Stimulated activated naive B cell treated with anti-CD40 and anti-IgM and Interleukin-4, amounts not matched to agents 10 μg/mL and 1 μg/mL and 100 μg/mL, for 72 hours (primary cell): ENCODE measurements around the gene HEMK1.
A peak's percentile ranks its signal among the peaks of the same experiment; 100 is the strongest.

Experiments
- ATAC-seq, 2 donors: fragments of 150-1000 bp; cut with Tn5 transposase; replicated peaks; 2 replicates each; pipeline ENCODE4 v1.10.0; 2021; ENCODE audit warnings: moderate library complexity in 1 of 2
- DNase-seq: peaks from one replicate; pipeline ENCODE4 v3.0.0; 2021
- H3K27ac Mint-ChIP-seq: one replicate; pipeline ENCODE4 v1.8.0; 2022; ENCODE audit warnings: mild to moderate bottlenecking, mixed read lengths
- H3K27me3 Mint-ChIP-seq, 2 donors: one replicate each; pipeline ENCODE4 v1.8.0; 2022; ENCODE audit warnings: mixed read lengths in 2 of 2
- H3K36me3 Mint-ChIP-seq, 2 donors: one replicate each; pipeline ENCODE4 v1.8.0; 2022; ENCODE audit warnings: mixed read lengths in 2 of 2, mild to moderate bottlenecking in 1 of 2
- H3K4me1 Mint-ChIP-seq, 2 donors: one replicate each; pipeline ENCODE4 v1.8.0; 2022; ENCODE audit warnings: mixed read lengths in 2 of 2, mild to moderate bottlenecking in 1 of 2
- H3K4me3 Mint-ChIP-seq, 2 donors: one replicate each; pipeline ENCODE4 v1.8.0; 2022; ENCODE audit warnings: mild to moderate bottlenecking in 2 of 2, mixed read lengths in 2 of 2, moderate library complexity in 1 of 2
- H3K9me3 Mint-ChIP-seq, 2 donors: one replicate each; pipeline ENCODE4 v1.8.0; 2022; ENCODE audit warnings: mixed read lengths in 2 of 2, mild to moderate bottlenecking in 1 of 2

HEMK1 gene

GRCh38 chr3:50574444-50574831 is 5.1 kb downstream of the HEMK1 start:
- Mint-ChIP-seq H3K4me3 (no peak overlapping the region), H3K36me3 (peaks cover 26 to 62% of the 10 kb centered on the region in 2 donors)

GRCh38 chr3:50575372-50575771 is 6.0 kb downstream of the HEMK1 start:
- no peak overlapping the region for H3K4me3 Mint-ChIP-seq
- H3K36me3 Mint-ChIP-seq = peaks cover 33 to 67% of the 10 kb centered on the region in 2 donors
- peaks cover 38 to 54% of the 10 kb centered on the region in 2 donors for H3K4me1 Mint-ChIP-seq
- H3K9me3 Mint-ChIP-seq = no peaks in the 10 kb centered on the region
- DNase-seq (no peak), ATAC-seq (no peak)
- H3K27me3 Mint-ChIP-seq = no peaks in the 10 kb centered on the region
- no peak overlapping the region for H3K27ac Mint-ChIP-seq

More at GRCh38 chr3:50574444-50574831, 5.1 kb downstream of the HEMK1 start:
- Mint-ChIP-seq H3K4me1 (peaks cover 39 to 55% of the 10 kb centered on the region in 2 donors), H3K27ac (peak overlapping the region; percentile 60), H3K27me3 (no peaks in the 10 kb centered on the region), H3K9me3 (no peaks in the 10 kb centered on the region)
- no peak for DNase-seq
- ATAC-seq = no peak

GRCh38 chr3:50577348-50577747 is 8.0 kb downstream of the HEMK1 start:
- H3K27me3 Mint-ChIP-seq = no peaks in the 10 kb centered on the region
- no peaks in the 10 kb centered on the region for H3K9me3 Mint-ChIP-seq
- H3K4me1 Mint-ChIP-seq = peaks cover 20 to 35% of the 10 kb centered on the region in 2 donors
- ATAC-seq (no peak), DNase-seq (no peak)
- peaks cover 36 to 75% of the 10 kb centered on the region in 2 donors for H3K36me3 Mint-ChIP-seq
- H3K4me3 Mint-ChIP-seq = no peak overlapping the region
- H3K27ac Mint-ChIP-seq = peak overlapping the region; percentile 51

- no peaks in the 10 kb centered on the region for H3K27me3 Mint-ChIP-seq
- no peaks in the 10 kb centered on the region for H3K9me3 Mint-ChIP-seq
- peak overlapping the region; percentile 62 for H3K27ac Mint-ChIP-seq
- H3K4me1 Mint-ChIP-seq = peaks cover 15 to 29% of the 10 kb centered on the region in 2 donors
- no peak overlapping the region for H3K4me3 Mint-ChIP-seq
- DNase-seq = no peak
- H3K36me3 Mint-ChIP-seq = peaks cover 43 to 71% of the 10 kb centered on the region in 2 donors
- ATAC-seq = no peak
These were observed 11.5 kb downstream of the HEMK1 start for GRCh38 chr3:50580683-50581458.

- Mint-ChIP-seq H3K4me3 (no peak overlapping the region), H3K27me3 (no peaks in the 10 kb centered on the region), H3K27ac (peak overlapping the region; percentile 62), H3K4me1 (peaks cover 17 to 32% of the 10 kb centered on the region in 2 donors), H3K36me3 (peaks cover 38 to 66% of the 10 kb centered on the region in 2 donors), H3K9me3 (no peaks in the 10 kb centered on the region)
- DNase-seq (no peak), ATAC-seq (no peak)
These were observed 12.1 kb downstream of the HEMK1 start for GRCh38 chr3:50581459-50581842.

- H3K4me1 Mint-ChIP-seq = peaks cover 19 to 38% of the 10 kb centered on the region in 2 donors
- no peak for ATAC-seq
- H3K36me3 Mint-ChIP-seq = peaks cover 37 to 66% of the 10 kb centered on the region in 2 donors
- no peak for DNase-seq
- no peak overlapping the region for H3K4me3 Mint-ChIP-seq
- peak overlapping the region; percentile 65 for H3K27ac Mint-ChIP-seq
- no peaks in the 10 kb centered on the region for H3K9me3 Mint-ChIP-seq
- H3K27me3 Mint-ChIP-seq = no peaks in the 10 kb centered on the region
These were observed 12.8 kb downstream of the HEMK1 start for GRCh38 chr3:50582083-50582482.

- DNase-seq (no peak), ATAC-seq (no peak)
- Mint-ChIP-seq H3K4me3 (no peak overlapping the region), H3K36me3 (peaks cover 38 to 57% of the 10 kb centered on the region in 2 donors), H3K27ac (peak overlapping the region; percentile 39), H3K4me1 (peaks cover 37 to 56% of the 10 kb centered on the region in 2 donors), H3K9me3 (no peaks in the 10 kb centered on the region), H3K27me3 (no peaks in the 10 kb centered on the region)
These were observed 14.6 kb downstream of the HEMK1 start for GRCh38 chr3:50583897-50584296.

- no peak for DNase-seq
- Mint-ChIP-seq H3K9me3 (no peaks in the 10 kb centered on the region), H3K4me3 (no peak overlapping the region), H3K27me3 (no peaks in the 10 kb centered on the region), H3K4me1 (peaks cover 40 to 57% of the 10 kb centered on the region in 2 donors), H3K36me3 (peaks cover 38 to 54% of the 10 kb centered on the region in 2 donors), H3K27ac (peak overlapping the region; percentile 80)
- ATAC-seq = no peak
These were observed 15.1 kb downstream of the HEMK1 start for GRCh38 chr3:50584391-50584790.

- peaks cover 48 to 75% of the 10 kb centered on the region in 2 donors for H3K4me1 Mint-ChIP-seq
- H3K27ac Mint-ChIP-seq = peak overlapping the region; percentile 91
- DNase-seq (peak; percentile 70), ATAC-seq (peak; percentile 32 to 45)
- H3K9me3 Mint-ChIP-seq = no peaks in the 10 kb centered on the region
- H3K4me3 Mint-ChIP-seq = peak overlapping the region in 1 of 2 donors; percentile 3
- peaks cover 24 to 39% of the 10 kb centered on the region in 2 donors for H3K36me3 Mint-ChIP-seq
- H3K27me3 Mint-ChIP-seq = no peaks in the 10 kb centered on the region
These were observed 16.8 kb downstream of the HEMK1 start for GRCh38 chr3:50585919-50586762.

GRCh38 chr3:50586763-50587070 is 17.4 kb downstream of the HEMK1 start:
- Mint-ChIP-seq H3K4me3 (no peak overlapping the region), H3K9me3 (no peaks in the 10 kb centered on the region)
- no peak for ATAC-seq

GRCh38 chr3:50587373-50587772 is 18.1 kb downstream of the HEMK1 start:
- H3K27ac Mint-ChIP-seq = peak overlapping the region; percentile 96
- H3K9me3 Mint-ChIP-seq = no peaks in the 10 kb centered on the region
- DNase-seq (no peak), ATAC-seq (no peak)
- no peaks in the 10 kb centered on the region for H3K27me3 Mint-ChIP-seq
- H3K4me1 Mint-ChIP-seq = peaks cover 54 to 86% of the 10 kb centered on the region in 2 donors
- H3K36me3 Mint-ChIP-seq = peaks cover 22 to 35% of the 10 kb centered on the region in 2 donors
- peak overlapping the region in 1 of 2 donors; percentile 69 for H3K4me3 Mint-ChIP-seq

More at GRCh38 chr3:50586763-50587070, 17.4 kb downstream of the HEMK1 start:
- H3K27me3 Mint-ChIP-seq = no peaks in the 10 kb centered on the region
- DNase-seq = no peak
- peak overlapping the region; percentile 91 for H3K27ac Mint-ChIP-seq
- H3K36me3 Mint-ChIP-seq = peaks cover 24 to 38% of the 10 kb centered on the region in 2 donors
- H3K4me1 Mint-ChIP-seq = peaks cover 53 to 80% of the 10 kb centered on the region in 2 donors

- Mint-ChIP-seq H3K4me3 (peak overlapping the region in 1 of 2 donors; percentile 69), H3K27ac (peak overlapping the region; percentile 96), H3K27me3 (no peaks in the 10 kb centered on the region), H3K9me3 (no peaks in the 10 kb centered on the region), H3K36me3 (peaks cover 24 to 32% of the 10 kb centered on the region in 2 donors), H3K4me1 (peaks cover 61 to 89% of the 10 kb centered on the region in 2 donors)
- ATAC-seq = peak; percentile 50 to 52
- DNase-seq = peak; percentile 82
These were observed 18.8 kb downstream of the HEMK1 start for GRCh38 chr3:50587806-50588758.

GRCh38 chr3:50588759-50589433 is 19.6 kb downstream of the HEMK1 start:
- H3K9me3 Mint-ChIP-seq = no peaks in the 10 kb centered on the region
- H3K36me3 Mint-ChIP-seq = peaks cover 22 to 27% of the 10 kb centered on the region in 2 donors
- H3K27ac Mint-ChIP-seq = peak overlapping the region; percentile 96
- DNase-seq (no peak), ATAC-seq (no peak)
- no peaks in the 10 kb centered on the region for H3K27me3 Mint-ChIP-seq
- no peak overlapping the region for H3K4me3 Mint-ChIP-seq
- peaks cover 58 to 95% of the 10 kb centered on the region in 2 donors for H3K4me1 Mint-ChIP-seq
